ENCODE measurements around the gene FTSJ1. TPM values are rescaled to one million over a fixed set of nuclear protein-coding genes. Genes with fewer than 3 reads are reported as not detected.
A peak's percentile ranks its signal among the peaks of the same experiment; 100 is the strongest.

FTSJ1 gene
- polyA plus RNA-seq, 2 donors, result 31.1 to 36.3 TPM

DNA sequence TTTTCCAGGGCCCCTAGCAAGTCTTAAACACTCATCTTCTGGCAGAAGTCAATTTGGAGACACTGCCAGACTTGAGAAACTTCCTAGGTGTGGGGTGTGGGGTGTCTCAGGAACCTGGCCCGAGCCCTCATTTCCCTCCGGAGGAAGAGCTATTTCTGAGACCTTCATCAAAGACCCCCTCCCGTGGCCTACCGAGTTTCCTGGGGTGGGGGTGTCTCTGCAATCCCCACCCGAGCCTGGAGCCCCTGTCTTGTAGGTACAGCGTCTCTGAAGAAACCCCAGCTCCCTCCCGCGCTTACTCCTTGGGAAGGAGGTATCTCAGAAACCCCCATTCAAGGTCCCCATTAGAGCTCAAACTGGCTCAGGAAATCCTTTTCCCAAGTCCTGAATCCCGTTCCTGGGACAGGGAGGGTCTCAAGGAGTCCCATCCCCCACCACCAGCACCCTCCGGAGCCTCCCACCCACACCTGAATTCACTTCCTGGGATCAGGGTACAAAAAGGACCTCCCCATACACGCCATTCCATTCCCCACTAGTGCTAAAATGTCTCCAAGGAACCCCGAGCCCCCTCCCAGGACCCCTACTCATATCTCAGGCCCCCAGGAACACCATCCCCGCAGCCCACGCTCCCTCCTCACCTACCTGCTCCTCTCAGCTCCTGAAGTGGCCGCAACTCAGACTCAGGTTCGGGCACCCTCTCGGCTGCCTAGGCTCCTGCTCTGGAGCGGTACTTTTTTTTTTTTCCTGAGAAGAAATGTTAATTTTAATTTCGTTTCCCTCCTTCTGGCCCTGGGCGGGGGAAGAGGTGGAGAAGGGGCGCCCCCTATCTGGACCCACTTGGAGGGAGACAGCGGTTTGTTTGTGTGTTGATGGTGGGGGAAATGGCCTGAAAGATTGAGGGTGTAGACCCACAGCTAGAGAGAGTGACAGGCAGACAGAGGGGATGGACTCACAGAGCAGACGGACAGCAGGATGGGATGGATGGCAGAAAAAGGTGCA, 7.0 kb upstream of the FTSJ1 start:
- WGBS, 2 donors, result 36 to 42% methylated on average over 23 of the region's 23 CpGs
- no peaks in the 10 kb centered on the region for H3K36me3 ChIP-seq (ENCODE audit: control insufficient read depth in 2 of 2, insufficient read depth in 2 of 2, low read length in 1 of 2)
- H3K27ac ChIP-seq (ENCODE audit: low read depth in 2 of 2, low read length in 1 of 2), result no peak overlapping the region
- H3K4me1 ChIP-seq (ENCODE audit: control insufficient read depth in 2 of 2, insufficient read depth in 2 of 2, low read length in 1 of 2), result no peaks in the 10 kb centered on the region
- no peaks in the 10 kb centered on the region for H3K9me3 ChIP-seq (ENCODE audit: control insufficient read depth in 2 of 2, insufficient read depth in 1 of 2, low read depth in 1 of 2, low read length in 1 of 2)
- peak overlapping the region in 1 of 2 donors; percentile 29 for H3K4me3 ChIP-seq (ENCODE audit: low read depth in 1 of 2, low read length in 2 of 2)
- H3K27me3 ChIP-seq (ENCODE audit: control insufficient read depth in 1 of 2, insufficient read depth in 2 of 2, low read length in 2 of 2), result no peaks in the 10 kb centered on the region

DNA sequence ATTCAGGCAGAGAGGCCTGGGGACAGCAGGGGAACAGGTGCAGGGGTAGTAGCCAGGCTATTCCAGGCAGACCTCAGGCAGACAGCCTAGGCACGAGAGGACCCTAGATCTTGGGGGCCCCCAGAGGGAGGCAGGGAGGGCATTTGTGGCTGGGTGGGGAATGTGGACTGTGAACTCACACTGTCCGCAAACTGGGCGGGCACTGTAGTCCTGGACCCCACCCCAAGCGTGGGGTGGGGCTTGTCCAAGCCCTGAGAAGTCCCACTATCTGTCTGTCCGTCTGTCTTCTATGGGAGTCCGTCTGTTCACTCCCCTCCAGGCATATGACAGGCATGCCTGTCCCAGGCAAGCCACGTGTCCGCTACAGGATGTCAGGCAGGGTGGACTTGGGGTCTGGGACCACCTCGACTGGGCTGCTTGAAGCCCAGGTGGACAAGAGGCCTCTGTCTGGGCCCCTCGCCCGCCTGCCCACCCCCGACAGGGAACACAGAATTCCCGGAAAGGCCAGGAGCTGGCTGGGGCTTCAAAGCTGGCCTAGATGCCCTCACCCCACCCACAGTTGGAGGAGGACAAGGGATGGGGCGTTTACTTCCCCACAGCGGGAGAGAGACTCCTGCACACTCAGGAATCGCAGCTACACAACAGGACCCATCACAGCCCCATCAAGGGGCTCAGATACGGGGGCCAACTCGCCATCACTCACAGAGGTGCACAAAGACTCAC, 5.7 kb upstream of the FTSJ1 start, which contains the start of gene SLC38A5:
Gene SLC38A5, minus strand, starts transcription at position 151 of the 723 bp plus-strand sequence. CDS start 2,336 bp downstream, outside the sequence.
- 78 to 86% methylated on average over 18 of the region's 18 CpGs for WGBS, 2 donors
- H3K27ac ChIP-seq (ENCODE audit: low read depth in 2 of 2, low read length in 1 of 2), result no peak within 1 kb of the TSS
- H3K9me3 ChIP-seq (ENCODE audit: control insufficient read depth in 2 of 2, insufficient read depth in 1 of 2, low read depth in 1 of 2, low read length in 1 of 2), result no peaks in the 10 kb centered on the region
- peak within 1 kb of the TSS in 1 of 2 donors; percentile 0 for H3K4me3 ChIP-seq (ENCODE audit: low read depth in 1 of 2, low read length in 2 of 2)
- H3K4me1 ChIP-seq (ENCODE audit: control insufficient read depth in 2 of 2, insufficient read depth in 2 of 2, low read length in 1 of 2), result no peaks in the 10 kb centered on the region
- H3K27me3 ChIP-seq (ENCODE audit: control insufficient read depth in 1 of 2, insufficient read depth in 2 of 2, low read length in 2 of 2), result no peaks in the 10 kb centered on the region
- H3K36me3 ChIP-seq (ENCODE audit: control insufficient read depth in 2 of 2, insufficient read depth in 2 of 2, low read length in 1 of 2), result no peaks in the 10 kb centered on the region

DNA sequence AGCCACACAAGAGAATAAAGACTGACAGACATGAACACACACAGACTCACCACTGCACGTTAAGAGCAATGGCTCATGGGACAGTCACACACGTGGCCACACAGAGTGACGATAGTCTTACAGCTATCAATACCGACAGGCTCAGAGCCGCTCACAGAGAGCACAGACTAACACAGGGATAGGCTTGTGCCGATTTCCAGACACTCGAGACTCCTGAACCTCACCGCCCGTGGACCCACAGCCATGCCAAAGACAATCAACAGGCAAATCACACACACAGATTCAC, 5.2 kb upstream of the FTSJ1 start:
- H3K27me3 ChIP-seq (ENCODE audit: control insufficient read depth in 1 of 2, insufficient read depth in 2 of 2, low read length in 2 of 2), result no peaks in the 10 kb centered on the region
- no peak overlapping the region for H3K4me3 ChIP-seq (ENCODE audit: low read depth in 1 of 2, low read length in 2 of 2)
- H3K36me3 ChIP-seq (ENCODE audit: control insufficient read depth in 2 of 2, insufficient read depth in 2 of 2, low read length in 1 of 2), result no peaks in the 10 kb centered on the region
- H3K27ac ChIP-seq (ENCODE audit: low read depth in 2 of 2, low read length in 1 of 2), result no peak overlapping the region
- H3K4me1 ChIP-seq (ENCODE audit: control insufficient read depth in 2 of 2, insufficient read depth in 2 of 2, low read length in 1 of 2), result no peaks in the 10 kb centered on the region
- WGBS, 2 donors, result 78 to 88% methylated on average over 9 of the region's 9 CpGs
- no peaks in the 10 kb centered on the region for H3K9me3 ChIP-seq (ENCODE audit: control insufficient read depth in 2 of 2, insufficient read depth in 1 of 2, low read depth in 1 of 2, low read length in 1 of 2)

DNA sequence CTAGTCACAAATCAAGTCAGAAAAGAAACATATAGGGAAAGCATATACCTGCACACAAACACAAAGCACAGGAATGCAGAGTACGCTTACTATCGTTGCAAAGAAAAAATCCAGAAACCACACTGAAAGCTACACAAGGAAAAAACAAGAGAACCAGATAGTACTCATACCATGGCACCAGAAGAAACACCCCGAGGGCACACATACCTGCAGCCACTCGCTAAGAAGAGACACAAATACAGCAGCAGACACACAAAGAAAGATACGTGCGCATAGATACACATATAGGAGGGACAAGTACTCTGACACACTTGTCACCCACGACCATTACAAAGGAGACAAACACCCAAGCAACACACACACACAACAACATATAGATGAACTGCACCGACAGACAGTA, 4.5 kb upstream of the FTSJ1 start:
- Histone ChIP-seq H3K27ac (ENCODE audit: low read depth in 2 of 2, low read length in 1 of 2) (no peak overlapping the region), H3K4me1 (ENCODE audit: control insufficient read depth in 2 of 2, insufficient read depth in 2 of 2, low read length in 1 of 2) (no peaks in the 10 kb centered on the region), H3K9me3 (ENCODE audit: control insufficient read depth in 2 of 2, insufficient read depth in 1 of 2, low read depth in 1 of 2, low read length in 1 of 2) (no peaks in the 10 kb centered on the region), H3K36me3 (ENCODE audit: control insufficient read depth in 2 of 2, insufficient read depth in 2 of 2, low read length in 1 of 2) (no peaks in the 10 kb centered on the region), H3K4me3 (ENCODE audit: low read depth in 1 of 2, low read length in 2 of 2) (no peak overlapping the region), H3K27me3 (ENCODE audit: control insufficient read depth in 1 of 2, insufficient read depth in 2 of 2, low read length in 2 of 2) (no peaks in the 10 kb centered on the region)
- WGBS, 2 donors, result 54 to 68% methylated on average over 8 of the region's 8 CpGs

DNA sequence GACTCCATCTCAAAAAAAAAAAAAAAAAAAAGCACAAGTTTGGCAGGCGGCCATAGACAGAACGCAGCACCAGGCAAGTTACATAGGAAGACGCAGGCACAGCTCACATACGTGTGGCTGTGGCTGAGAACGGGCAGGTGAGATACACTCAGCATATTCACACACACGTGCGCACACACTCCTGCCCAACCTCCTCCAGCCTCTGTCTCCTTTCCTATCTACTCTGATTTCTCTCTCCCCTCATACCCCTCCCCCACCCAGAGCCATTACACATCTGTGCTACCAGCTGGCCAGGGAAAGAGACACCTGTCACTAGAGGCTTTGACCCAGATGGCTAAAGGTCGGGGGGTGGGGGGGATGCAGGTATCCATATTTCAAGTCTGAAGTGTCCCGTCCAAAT, 3.8 kb upstream of the FTSJ1 start:
- 55 to 64% methylated on average over 9 of the region's 9 CpGs for WGBS, 2 donors
- Histone ChIP-seq H3K4me1 (ENCODE audit: control insufficient read depth in 2 of 2, insufficient read depth in 2 of 2, low read length in 1 of 2) (peaks cover 0 to 2% of the 10 kb centered on the region in 2 donors), H3K36me3 (ENCODE audit: control insufficient read depth in 2 of 2, insufficient read depth in 2 of 2, low read length in 1 of 2) (no peaks in the 10 kb centered on the region), H3K4me3 (ENCODE audit: low read depth in 1 of 2, low read length in 2 of 2) (no peak overlapping the region), H3K27ac (ENCODE audit: low read depth in 2 of 2, low read length in 1 of 2) (no peak overlapping the region), H3K27me3 (ENCODE audit: control insufficient read depth in 1 of 2, insufficient read depth in 2 of 2, low read length in 2 of 2) (no peaks in the 10 kb centered on the region), H3K9me3 (ENCODE audit: control insufficient read depth in 2 of 2, insufficient read depth in 1 of 2, low read depth in 1 of 2, low read length in 1 of 2) (no peaks in the 10 kb centered on the region)

DNA sequence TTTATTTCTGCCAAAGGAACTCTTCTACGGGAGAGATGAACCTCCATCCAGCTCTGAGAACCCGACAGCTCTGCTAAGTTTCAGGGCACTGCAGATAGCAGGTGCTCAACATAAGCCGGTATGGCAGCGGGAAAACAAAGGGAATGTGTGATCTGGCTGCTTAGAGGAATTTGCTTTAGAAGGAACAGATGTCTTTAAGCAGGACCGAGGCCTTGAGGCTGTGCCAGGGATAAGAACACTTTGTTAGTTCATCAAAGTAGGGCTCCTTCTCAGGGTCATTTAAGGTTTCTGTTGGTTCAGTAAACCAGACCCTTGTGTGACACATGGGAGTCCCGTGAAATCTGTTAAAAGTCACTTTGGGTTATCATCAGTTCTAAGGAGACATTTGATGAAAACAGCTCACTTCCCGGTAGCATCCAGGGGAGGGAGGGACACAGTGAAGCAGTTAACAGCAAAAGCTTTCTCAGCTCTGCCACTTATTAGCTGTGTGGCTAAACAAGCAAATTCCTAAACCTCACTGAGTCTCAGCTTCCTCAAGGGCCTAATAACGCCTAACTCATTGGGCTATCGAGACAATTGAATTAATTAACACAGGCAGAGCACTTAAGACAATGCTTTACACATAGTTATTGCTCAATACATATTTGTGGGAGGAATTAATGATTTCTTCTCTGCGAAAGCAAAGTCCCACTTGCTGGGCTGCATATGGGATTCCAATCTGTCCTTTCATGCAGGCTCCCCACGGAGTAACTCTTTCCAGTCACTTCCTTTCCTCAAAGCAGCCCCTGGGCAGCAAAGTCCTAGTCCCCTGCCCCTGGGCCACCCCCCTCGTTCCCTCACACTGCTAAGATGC, 2.9 kb upstream of the FTSJ1 start:
- peaks cover 0 to 2% of the 10 kb centered on the region in 2 donors for H3K4me1 ChIP-seq (ENCODE audit: control insufficient read depth in 2 of 2, insufficient read depth in 2 of 2, low read length in 1 of 2)
- no peaks in the 10 kb centered on the region for H3K27me3 ChIP-seq (ENCODE audit: control insufficient read depth in 1 of 2, insufficient read depth in 2 of 2, low read length in 2 of 2)
- no peak overlapping the region for H3K27ac ChIP-seq (ENCODE audit: low read depth in 2 of 2, low read length in 1 of 2)
- H3K4me3 ChIP-seq (ENCODE audit: low read depth in 1 of 2, low read length in 2 of 2), result no peak overlapping the region
- peaks cover 0 to 2% of the 10 kb centered on the region in 2 donors for H3K36me3 ChIP-seq (ENCODE audit: control insufficient read depth in 2 of 2, insufficient read depth in 2 of 2, low read length in 1 of 2)
- H3K9me3 ChIP-seq (ENCODE audit: control insufficient read depth in 2 of 2, insufficient read depth in 1 of 2, low read depth in 1 of 2, low read length in 1 of 2), result no peaks in the 10 kb centered on the region
- 61 to 70% methylated on average over 12 of the region's 12 CpGs for WGBS, 2 donors

DNA sequence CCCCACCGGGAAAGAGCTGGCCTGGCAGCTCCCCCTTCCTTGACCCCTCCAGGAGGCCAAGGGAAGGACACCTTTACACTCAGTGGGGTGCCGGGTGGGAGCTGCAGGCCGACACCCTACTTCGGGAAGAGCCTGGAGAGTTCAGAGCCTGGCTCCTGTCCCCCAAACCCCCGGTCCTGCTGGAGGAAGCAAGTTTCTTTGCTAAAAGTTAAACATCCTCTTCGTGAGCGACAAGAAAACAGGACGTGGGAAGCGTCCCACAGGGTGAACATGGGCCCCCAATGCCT, 2.4 kb upstream of the FTSJ1 start:
- H3K27ac ChIP-seq (ENCODE audit: low read depth in 2 of 2, low read length in 1 of 2), result no peak overlapping the region
- H3K4me3 ChIP-seq (ENCODE audit: low read depth in 1 of 2, low read length in 2 of 2), result no peak overlapping the region
- no peaks in the 10 kb centered on the region for H3K9me3 ChIP-seq (ENCODE audit: control insufficient read depth in 2 of 2, insufficient read depth in 1 of 2, low read depth in 1 of 2, low read length in 1 of 2)
- peaks cover 0 to 2% of the 10 kb centered on the region in 2 donors for H3K4me1 ChIP-seq (ENCODE audit: control insufficient read depth in 2 of 2, insufficient read depth in 2 of 2, low read length in 1 of 2)
- 66 to 74% methylated on average over 9 of the region's 9 CpGs for WGBS, 2 donors
- peaks cover 0 to 7% of the 10 kb centered on the region in 2 donors for H3K36me3 ChIP-seq (ENCODE audit: control insufficient read depth in 2 of 2, insufficient read depth in 2 of 2, low read length in 1 of 2)
- H3K27me3 ChIP-seq (ENCODE audit: control insufficient read depth in 1 of 2, insufficient read depth in 2 of 2, low read length in 2 of 2), result no peaks in the 10 kb centered on the region

DNA sequence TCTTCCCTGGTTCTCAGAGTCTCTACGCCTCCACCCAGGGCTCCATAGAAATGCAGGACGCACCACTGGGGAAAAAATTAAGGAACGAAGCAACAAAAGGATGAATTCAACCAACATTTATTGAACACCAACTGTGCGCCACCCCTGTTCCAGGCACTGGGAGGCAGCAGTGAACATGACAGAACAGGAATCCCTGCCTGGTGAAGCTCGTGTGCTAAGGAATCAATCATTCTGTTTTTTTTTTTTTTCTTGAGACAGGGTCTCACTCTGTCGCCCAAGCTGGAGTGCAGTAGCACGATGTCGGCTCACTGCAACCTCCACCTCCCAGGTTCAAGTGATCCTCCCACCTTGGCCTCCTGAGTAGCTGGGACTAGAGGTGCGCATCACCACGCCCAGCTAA, 1.9 kb upstream of the FTSJ1 start:
- 49 to 66% methylated on average over 10 of the region's 10 CpGs for WGBS, 2 donors
- H3K9me3 ChIP-seq (ENCODE audit: control insufficient read depth in 2 of 2, insufficient read depth in 1 of 2, low read depth in 1 of 2, low read length in 1 of 2), result no peaks in the 10 kb centered on the region
- H3K36me3 ChIP-seq (ENCODE audit: control insufficient read depth in 2 of 2, insufficient read depth in 2 of 2, low read length in 1 of 2), result peaks cover 0 to 7% of the 10 kb centered on the region in 2 donors
- H3K27me3 ChIP-seq (ENCODE audit: control insufficient read depth in 1 of 2, insufficient read depth in 2 of 2, low read length in 2 of 2), result no peaks in the 10 kb centered on the region
- H3K4me3 ChIP-seq (ENCODE audit: low read depth in 1 of 2, low read length in 2 of 2), result no peak overlapping the region
- H3K27ac ChIP-seq (ENCODE audit: low read depth in 2 of 2, low read length in 1 of 2), result no peak overlapping the region
- peaks cover 0 to 2% of the 10 kb centered on the region in 2 donors for H3K4me1 ChIP-seq (ENCODE audit: control insufficient read depth in 2 of 2, insufficient read depth in 2 of 2, low read length in 1 of 2)

DNA sequence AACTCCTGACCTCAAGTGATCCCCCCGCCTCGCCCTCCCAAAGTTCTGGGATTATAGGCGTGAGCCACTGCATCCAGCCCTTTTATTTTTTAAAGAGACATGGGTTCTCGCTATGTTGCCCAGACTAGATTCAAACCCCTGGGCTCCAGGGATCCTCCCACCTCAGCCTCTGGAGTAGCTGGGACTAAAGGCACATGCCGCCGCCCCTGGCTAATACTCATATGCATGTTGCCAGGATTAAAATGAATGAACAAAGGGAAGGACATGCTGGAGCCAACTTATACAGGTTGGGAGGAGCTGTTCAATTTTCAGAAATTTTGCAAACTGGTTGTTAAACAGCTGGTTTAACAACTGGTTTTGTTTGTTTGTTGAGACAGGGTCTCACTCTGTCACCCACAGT, 1.4 kb upstream of the FTSJ1 start:
- H3K4me3 ChIP-seq (ENCODE audit: low read depth in 1 of 2, low read length in 2 of 2), result no peak overlapping the region
- WGBS, 2 donors, result 58 to 78% methylated on average over 6 of the region's 6 CpGs
- H3K27ac ChIP-seq (ENCODE audit: low read depth in 2 of 2, low read length in 1 of 2), result no peak overlapping the region

More for the DNA sequence above, 1.4 kb upstream of the FTSJ1 start:
- H3K4me1 ChIP-seq (ENCODE audit: control insufficient read depth in 2 of 2, insufficient read depth in 2 of 2, low read length in 1 of 2), result peaks cover 0 to 2% of the 10 kb centered on the region in 2 donors
- no peaks in the 10 kb centered on the region for H3K27me3 ChIP-seq (ENCODE audit: control insufficient read depth in 1 of 2, insufficient read depth in 2 of 2, low read length in 2 of 2)
- no peaks in the 10 kb centered on the region for H3K9me3 ChIP-seq (ENCODE audit: control insufficient read depth in 2 of 2, insufficient read depth in 1 of 2, low read depth in 1 of 2, low read length in 1 of 2)
- H3K36me3 ChIP-seq (ENCODE audit: control insufficient read depth in 2 of 2, insufficient read depth in 2 of 2, low read length in 1 of 2), result peaks cover 0 to 7% of the 10 kb centered on the region in 2 donors

Data from esophagus (tissue), 2 donors.